Measurements from ENCODE around the gene IL12A. TPM values are rescaled to one million over a fixed set of nuclear protein-coding genes. Genes with fewer than 3 reads are reported as not detected.

The IL12A gene
- total RNA-seq, 1 donor from 2014 or later = 0.62 TPM

- no peak for DNase-seq
These were observed 1.6 kb downstream of the IL12A start for GRCh38 chr3:159989973-159990846.

DNA sequence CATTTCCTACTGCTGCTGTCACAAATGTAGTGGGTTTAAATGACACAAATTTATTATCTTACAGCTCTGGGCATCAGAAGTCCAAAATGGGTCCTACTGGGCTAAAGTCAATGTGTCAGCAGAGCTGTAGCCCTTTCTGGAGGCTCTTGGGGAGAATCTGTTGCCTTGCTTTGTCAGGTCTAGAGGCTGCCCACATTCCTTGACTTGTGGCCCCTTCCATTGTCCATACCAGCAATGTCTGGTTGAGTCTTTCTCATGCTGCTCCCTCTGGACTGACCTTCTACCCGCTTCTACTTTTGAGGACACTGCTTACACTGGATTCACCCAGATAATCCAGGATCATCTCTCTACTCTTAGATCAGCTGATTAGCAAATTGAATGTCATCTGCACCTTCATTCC lies 3.0 kb downstream of the IL12A start:
- no peak for DNase-seq

DNA sequence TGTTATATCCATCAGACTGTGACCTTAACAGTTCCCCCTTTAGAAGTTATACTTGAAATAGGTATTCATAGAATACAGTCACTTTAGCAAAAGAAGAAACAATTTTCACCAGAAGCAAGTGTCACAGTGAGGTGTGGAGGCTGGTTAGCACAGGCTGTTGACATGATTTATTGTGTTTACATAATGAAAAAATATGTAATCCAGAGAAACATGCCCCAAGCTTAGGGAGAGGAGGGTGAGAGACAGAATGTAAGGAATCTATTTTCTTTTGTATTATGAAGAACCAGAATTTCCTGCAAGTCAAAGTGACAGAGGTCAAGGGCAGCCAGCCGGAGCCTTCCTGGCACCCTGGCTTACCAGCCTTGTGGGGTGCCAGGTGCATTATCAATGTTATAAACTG lies 4.0 kb downstream of the IL12A start:
- DNase-seq = no peak

- no peak for DNase-seq
These were observed 5.5 kb downstream of the IL12A start for GRCh38 chr3:159994182-159994581.

DNA sequence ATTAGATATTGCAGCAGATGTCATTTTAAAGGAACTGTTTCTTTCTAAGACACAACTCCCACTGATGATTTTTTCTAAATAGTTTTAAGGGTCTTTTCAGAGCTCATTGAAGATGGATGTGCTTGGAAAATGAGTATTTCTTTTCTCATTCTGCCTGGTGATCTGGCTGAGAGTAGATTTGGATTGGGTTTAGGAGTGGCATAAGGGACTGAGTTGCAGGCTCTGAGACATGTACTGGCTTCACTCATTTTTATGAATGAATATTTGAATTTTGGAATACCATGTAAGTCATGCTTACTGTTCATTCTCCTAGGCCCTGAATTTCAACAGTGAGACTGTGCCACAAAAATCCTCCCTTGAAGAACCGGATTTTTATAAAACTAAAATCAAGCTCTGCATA lies 6.5 kb downstream of the IL12A start:
- DNase-seq = no peak

GRCh38 chr3:159996018-159996417 lies 7.4 kb downstream of the IL12A start:
- DNase-seq = no peak

DNA sequence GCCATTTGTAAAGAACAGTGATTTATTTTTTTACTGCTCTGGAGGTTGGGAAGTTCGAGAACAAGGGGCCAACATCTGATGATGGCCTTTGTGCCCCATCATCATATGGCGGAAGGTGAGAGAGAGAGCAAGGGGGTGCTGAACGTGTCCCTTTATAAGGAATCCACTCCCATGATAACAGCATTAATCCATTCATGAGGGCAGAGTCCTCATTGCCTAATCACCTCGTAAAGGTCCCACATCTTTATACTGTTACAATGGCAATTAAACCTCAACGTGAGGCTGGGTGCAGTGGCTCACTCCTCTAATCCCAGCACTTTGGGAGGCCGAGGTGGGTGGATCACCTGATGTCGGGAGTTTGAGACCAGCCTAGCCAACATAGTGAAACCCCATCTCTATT lies 8.3 kb downstream of the IL12A start:
- no peak for DNase-seq

DNA sequence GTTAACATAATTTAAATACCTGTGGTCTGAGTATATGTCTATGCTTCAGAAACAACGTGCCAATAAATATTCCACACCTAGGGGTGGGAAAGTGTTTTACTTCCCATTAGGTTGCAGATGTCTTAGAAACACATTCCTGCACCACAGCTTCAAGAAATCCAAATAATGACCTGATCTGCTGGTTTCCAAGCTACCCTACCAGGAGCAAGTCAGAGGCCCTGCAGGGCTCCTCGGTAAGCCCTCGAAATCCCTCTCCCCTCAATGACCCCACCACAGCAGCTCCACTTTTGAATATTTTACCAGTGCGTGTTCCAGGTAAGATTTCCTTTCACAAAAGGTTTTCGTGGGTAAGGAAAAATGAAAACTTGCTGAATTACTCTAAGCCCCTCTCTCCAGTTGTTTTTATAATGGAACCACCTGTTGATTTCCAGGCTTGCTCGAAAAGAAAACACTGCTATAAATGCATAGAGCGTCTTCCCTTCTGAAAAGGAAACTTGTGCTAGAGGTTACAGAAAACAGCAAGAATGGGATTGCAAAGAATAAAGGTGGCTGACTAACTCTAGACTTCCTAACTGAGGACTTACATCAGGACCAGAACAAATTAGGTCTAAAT lies 12.6 kb downstream of the IL12A start:
- no peak for DNase-seq

GRCh38 chr3:160001850-160002623 lies 13.4 kb downstream of the IL12A start:
- no peak for DNase-seq

DNA sequence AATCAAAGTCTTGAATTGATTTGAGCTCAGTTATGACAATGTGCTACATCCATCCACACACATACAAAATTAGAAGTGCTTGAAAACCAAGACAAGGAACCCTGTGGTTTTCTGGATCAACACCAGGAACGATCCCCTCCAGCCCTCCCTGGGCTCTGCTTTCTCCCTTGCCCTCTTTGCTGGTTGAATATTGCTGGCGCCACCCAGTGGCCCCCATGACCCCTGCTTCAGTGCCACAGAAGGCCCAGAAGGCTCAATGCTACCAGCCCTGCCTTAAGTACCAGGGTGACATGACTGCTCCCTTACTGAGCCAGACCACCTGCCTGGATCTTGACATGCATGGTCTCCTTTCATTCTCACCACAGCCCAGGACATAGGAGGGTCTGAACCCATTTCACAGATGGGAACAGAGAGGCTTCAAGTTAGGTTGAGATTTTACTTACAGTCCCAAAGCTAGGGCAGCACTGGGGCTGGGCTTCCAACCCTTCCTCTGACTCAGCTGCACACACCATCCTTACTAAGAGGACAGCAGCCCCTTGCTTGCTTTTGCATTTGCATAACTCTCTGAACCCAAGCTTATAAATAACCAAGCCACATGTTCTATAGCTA lies 15.0 kb downstream of the IL12A start:
- peak; percentile 51 for DNase-seq

- no peak for DNase-seq
These were observed 16.4 kb downstream of the IL12A start for GRCh38 chr3:160005004-160005403.

DNA sequence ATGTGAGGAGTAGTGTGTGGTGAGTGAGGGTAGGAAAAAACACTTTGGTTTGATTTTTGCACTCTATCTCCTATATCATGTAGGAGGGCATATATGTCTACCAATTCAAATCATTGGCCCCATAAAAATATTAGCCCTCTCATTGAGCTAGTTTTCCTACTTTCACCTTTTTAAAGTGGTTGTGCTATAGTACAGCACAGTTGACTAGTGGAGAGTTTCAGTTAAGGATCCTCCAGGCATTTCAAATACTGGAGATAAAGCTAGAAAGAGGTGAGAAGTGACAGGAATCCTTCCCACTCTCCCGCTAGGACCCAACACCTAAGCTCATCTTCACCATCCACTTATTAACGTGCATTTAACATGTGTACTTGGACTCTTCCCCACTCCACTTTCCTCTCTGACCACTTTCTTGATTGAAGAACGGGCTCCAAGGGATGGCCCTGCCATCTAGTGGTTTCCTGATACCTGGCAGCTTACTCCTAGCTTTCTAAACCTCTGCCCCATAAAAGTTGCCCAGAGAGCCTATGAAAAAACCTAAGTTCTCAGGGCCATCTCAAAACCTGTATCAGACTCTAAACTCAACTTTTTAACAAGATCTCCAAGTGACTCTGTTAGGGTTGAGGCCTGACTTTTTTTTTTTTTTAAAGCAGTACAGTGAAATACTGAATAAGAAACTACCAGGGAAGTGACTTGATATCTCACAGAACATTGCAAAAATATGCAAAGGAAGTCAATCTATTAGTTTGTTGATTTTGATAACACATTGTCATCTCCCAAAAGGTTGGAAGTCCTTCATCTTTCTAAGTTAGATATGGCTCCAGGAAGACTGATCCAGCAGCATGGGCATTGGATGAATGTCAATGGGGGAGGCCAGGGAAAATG lies 17.9 kb downstream of the IL12A start:
- peak; percentile 81 for DNase-seq

DNA sequence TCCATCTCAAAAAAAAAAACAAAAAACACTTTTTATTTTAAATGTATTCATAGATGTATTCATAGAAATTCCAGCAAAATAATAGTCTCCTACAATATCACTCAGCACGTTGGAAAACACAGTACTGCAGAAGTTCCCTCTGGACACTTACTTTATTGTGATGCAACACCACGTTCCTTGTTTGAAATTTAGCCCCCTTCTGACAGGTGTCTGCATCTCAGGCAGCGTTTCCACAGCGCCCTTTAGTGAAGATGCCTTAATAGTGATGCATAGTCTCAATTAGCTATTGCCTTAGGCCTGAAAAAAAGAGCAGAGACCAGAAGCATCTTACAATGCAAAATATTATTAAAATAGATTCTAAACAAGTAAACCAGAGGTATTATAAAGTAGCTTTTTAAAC lies 20.3 kb downstream of the IL12A start:
- no peak for DNase-seq

GRCh38 chr3:160009525-160009924 lies 20.9 kb downstream of the IL12A start:
- no peak for DNase-seq

- DNase-seq = no peak
These were observed 21.9 kb downstream of the IL12A start for GRCh38 chr3:160010578-160010977.

- no peak for DNase-seq
These were observed 23.5 kb downstream of the IL12A start for GRCh38 chr3:160012108-160012507.

GRCh38 chr3:160016972-160017371 lies 28.3 kb downstream of the IL12A start:
- DNase-seq = no peak

DNA sequence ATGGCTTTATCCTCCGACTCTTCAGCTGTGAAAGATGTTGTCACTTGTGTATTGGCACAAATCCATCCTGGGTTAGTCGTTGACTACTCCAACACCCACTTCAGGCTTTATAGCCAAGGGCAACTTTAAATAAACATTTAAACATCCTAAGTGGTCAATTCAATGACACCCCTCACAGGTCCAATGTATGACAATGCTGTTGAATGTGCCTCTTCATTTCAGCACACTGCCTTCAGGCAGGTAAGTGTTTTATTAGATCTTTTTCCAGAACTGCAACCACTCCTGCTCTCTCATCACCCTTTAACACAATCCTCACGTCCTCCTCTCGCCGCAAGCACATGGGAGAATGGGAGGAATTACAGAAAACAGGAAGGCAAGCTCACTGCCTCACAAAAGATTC lies 30.3 kb downstream of the IL12A start:
- no peak for DNase-seq

DNA sequence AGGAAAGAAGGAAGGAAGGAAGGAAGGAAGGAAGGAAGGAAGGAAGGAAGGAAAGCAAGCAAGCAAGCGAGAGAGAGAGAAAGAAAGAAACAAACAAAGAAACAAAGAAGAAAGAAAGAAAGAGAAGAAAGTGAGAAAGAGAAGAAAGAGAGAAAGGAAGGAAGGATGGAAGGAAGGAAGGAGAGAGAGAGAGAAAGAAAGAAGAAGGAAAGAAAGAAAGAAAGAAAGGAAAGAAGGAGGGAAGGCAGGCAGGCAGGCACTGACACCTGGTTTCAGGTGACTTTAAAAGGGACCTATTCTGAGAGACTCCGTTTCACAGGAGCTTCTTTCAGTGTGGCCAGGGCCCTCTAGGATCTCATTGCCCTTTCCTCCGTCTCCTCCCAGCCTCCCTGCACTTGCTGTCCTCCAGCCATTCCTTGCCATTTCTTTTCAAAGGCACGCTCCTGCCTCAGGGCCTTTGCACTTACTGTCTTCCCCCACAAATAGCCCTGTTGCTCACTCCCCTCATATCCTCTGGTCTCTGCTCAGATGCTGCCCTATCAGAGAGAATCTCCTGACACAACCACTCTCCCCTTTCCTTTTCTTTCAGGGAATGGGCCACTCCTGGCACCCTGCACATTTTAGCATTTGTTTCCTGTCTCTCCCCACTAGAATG lies 31.5 kb downstream of the IL12A start:
- DNase-seq = no peak

DNA sequence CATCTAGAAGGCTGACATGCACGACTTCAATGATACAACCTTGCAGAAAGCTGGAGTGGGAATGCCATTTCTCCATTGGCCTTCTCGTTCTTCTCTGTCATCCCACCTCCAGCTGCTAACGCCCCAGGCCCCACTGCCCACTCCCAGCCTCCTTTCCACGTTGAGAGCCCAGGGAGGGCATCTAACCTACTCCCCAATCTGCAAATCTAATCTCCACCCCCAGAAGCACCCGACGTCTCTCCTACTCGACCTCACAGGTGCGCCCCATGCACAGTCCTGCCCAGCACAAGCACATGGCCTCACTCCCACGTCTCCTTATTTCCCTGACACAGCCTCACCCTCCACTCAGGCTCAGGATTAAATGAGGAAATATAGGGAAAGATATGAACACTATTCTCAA lies 33.4 kb downstream of the IL12A start:
- no peak for DNase-seq

GRCh38 chr3:160023476-160023875 lies 34.8 kb downstream of the IL12A start:
- no peak for DNase-seq
